ENCODE results near the gene EFHC1.

GRCh38 chr6:52513464-52513863 lies 93.3 kb downstream of the EFHC1 start:
- no peak for TF ChIP-seq EZH2 (IDR thresholded peaks at IDR 0.05; ENCODE audit: borderline replicate concordance, insufficient read depth, low read depth, low read length, poor library complexity, severe bottlenecking)
- TF ChIP-seq, protein P1, sequence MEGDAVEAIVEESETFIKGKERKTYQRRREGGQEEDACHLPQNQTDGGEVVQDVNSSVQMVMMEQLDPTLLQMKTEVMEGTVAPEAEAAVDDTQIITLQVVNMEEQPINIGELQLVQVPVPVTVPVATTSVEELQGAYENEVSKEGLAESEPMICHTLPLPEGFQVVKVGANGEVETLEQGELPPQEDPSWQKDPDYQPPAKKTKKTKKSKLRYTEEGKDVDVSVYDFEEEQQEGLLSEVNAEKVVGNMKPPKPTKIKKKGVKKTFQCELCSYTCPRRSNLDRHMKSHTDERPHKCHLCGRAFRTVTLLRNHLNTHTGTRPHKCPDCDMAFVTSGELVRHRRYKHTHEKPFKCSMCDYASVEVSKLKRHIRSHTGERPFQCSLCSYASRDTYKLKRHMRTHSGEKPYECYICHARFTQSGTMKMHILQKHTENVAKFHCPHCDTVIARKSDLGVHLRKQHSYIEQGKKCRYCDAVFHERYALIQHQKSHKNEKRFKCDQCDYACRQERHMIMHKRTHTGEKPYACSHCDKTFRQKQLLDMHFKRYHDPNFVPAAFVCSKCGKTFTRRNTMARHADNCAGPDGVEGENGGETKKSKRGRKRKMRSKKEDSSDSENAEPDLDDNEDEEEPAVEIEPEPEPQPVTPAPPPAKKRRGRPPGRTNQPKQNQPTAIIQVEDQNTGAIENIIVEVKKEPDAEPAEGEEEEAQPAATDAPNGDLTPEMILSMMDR (IDR thresholded peaks at IDR 0.05), result no peak

Measured in B cell (primary cell).